CD4-positive, alpha-beta T cell treated with Interleukin-15 for 4 hours (primary cell): ENCODE measurements around the gene SHC3.

Experiments
- DNase-seq: peaks from one replicate; pipeline ENCODE4 v3.0.0-alpha.2; 2020; ENCODE audit warnings: low spot score

Gene SHC3

DNA sequence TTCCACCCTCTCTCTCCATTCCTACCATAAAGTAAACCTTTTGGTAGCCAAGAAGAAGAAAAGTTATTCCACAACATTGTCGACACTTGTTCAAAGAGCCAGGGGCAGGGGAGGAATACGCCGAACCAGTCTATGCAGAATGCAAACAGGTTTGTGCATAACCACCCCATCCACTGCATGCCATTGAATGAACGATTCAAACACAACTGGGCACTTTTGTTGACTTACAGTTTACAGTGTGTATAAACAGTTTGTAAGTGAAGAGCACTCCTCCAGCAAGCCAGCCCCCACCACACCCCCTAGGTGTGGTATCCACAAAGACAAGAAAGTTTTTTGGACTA is 194.1 kb downstream of the SHC3 start:
- DNase-seq = no peak

DNA sequence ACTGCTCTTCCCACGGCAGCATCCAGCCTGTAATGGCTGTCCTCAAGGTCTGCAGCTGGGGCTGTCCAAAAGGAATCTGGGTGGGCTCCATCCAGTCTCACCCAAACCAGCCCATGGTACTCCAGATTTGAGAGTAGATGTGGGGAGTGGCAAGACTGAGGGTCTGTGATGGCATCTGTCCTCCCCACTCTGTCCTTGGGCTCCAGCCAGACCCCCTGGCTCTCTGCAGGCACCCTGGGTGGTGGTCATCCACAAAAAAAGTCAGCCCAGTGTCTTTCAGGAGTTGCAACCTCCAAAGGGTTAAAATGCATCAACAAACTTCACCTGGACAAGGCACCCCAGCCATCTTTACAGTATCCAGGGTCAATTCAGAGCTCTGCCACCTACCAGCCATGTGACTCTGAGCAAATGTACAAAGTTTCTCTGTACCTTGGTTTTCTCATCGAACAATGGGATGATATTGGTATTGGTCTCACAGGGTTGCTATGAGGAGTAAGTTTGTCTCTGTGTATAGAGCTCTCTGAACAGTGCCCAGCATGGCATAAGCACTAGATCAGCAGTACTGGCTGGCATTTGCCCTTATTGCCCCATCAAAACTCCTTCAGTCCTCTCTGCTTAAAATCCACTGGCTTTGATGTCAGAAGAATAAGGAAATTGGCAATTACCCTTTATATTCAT is 194.6 kb downstream of the SHC3 start:
- no peak for DNase-seq

DNA sequence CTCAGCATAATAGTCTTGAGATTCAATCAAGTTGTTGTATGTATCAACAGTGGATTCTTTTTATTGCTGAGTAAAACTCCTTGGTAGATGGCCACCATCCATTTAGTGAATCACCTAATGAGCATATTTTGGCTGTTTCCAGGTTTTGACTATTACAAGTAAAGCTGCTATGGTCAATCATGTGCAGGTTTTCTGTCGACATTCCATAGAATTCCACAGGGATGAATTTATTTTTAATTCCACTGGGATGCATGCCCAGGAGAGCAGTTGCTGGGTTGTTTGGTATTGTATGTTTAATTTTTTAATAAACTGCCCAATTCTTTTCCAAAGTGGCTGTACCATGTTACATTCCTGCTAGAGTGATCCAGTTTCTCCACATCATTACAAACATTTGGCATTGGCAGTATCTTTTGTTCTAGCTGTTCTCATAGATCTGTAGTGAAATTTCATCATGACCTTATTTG is 197.8 kb downstream of the SHC3 start:
- no peak for DNase-seq

DNA sequence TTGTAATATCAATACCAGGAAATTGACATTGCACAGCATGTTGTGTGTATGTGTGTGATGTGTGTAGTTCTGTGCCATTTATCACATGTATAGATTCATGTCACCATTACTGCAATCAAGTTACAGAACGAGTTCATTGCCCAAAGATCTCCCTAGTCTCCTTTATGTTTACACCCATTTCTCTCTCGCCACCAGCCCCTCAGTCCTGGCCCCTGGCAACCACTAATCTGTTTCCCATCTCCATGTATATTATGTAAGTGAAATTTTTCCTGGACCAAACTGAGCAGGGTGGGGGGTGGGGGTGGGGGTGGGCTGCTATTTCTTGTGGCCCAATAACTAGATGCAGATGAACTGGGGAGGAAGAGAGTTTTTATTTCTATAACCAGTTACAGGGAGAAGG is 198.8 kb downstream of the SHC3 start:
- DNase-seq = no peak

DNA sequence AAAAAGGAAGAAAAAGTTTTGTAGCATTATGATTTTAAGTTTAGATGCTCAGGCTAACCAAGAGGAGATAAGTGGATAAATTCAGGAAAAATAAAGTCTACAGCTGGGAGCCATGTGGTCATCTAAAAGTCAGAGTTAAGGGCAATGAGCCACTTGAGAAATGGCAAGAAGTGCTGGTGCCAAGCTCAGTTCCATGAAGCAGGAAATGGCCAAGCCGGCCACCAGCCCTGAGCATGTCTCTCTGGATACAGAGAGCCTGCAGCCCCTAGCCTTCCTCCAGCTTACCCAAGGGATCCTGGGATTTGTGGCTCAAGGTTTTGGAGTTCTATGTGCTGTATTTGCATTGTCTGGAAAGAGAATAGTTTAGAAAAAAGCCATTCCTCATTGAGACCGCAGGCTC is 199.6 kb downstream of the SHC3 start:
- no peak for DNase-seq

DNA sequence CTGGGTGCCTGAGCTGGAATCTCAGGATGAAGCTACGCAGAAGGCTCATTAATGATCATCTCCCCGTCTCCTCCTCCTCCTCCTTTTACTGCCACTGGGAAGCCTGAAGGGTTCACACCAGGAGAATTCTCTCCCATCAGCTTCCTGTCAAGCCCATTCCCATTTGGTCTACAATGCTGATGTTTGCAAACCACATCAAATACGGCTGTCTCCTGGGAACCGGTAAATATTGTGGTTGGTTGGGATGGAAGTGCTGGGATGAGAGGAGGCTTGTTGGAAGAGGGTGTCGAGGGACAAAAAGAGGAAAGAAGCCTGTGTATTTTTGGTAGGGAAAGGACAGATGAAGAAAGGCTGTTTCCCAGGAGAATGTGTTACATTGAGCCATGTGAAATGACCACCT is 200.6 kb downstream of the SHC3 start:
- DNase-seq = no peak

DNA sequence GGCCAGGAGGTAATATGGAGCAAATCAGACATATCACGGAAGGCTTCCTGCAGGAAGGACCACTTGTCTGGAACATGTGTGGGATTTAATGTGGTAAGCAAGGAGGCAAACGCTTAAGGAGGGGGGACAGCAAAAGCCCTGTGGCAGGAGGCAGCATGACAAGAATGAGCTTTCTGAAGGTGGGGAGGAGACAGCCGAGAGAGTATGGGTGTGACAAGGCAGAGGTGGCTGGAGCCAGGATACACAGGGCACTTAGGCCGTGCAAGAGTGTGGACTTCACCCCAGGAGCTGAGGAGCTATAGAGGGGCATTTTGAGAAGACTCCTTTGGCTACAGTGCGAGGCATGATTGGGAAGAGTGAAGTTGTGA is 201.7 kb downstream of the SHC3 start:
- DNase-seq = no peak

DNA sequence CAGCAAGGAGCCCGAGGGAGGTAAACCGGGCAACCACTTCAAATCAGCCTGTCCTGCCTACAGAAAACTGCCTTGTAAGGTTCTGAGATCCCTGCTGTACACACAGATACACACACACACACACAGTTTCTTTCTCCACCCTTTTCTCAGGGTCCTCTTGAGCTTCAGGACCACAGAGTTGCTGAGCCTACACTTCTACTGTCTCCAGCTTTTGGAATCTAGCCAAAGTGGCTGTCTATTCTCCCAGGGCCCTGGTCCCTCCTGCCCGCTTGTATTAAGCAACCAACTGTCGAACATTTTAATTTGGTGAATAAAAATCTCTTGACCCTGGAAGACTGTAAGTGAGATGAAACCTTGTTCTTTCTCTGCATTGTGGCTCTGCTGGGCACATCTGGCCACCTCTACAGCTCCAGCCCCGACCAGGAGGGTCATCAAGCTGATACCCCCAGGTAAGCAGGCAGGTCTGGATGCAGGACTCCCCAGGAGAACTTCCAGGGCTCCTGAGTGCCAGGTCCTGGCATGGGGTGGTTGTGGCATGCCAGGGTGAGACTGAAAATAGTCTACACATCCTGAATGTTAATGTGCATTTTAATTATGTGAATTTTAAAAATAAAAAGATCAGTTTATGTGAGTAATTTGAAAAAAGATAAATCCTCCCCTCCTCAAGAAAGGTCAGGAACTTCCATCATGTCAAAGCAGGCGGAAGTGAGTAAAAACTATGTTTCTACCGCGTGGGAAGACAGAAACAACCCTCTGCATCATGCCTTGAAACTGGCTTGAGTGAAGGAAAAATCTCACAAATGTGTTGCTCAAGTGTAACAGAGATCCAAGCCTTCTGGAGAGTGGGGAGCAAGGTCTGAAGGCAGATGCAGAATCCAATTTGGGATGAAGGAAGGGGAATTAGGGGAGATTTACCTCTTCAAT is 202.4 kb downstream of the SHC3 start:
- DNase-seq = no peak

DNA sequence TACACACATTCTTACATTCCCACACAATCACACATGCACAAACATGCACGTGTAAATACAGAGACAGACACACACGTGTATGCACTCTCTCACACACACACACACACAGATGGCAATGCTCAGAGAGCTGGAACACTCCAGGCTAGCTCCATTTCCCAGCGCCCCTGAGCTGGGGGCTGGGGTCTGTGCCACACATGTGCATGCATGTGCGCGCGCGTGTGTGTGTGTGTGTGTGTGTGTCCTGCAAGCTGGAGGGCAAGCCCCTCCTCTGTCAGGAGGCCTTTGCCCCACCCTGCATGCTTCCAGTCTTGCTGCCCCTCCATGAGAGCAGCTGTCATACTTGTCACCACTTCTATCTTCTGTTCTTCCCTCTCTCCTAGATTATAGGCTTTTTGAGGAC is 204.0 kb downstream of the SHC3 start:
- no peak for DNase-seq

DNA sequence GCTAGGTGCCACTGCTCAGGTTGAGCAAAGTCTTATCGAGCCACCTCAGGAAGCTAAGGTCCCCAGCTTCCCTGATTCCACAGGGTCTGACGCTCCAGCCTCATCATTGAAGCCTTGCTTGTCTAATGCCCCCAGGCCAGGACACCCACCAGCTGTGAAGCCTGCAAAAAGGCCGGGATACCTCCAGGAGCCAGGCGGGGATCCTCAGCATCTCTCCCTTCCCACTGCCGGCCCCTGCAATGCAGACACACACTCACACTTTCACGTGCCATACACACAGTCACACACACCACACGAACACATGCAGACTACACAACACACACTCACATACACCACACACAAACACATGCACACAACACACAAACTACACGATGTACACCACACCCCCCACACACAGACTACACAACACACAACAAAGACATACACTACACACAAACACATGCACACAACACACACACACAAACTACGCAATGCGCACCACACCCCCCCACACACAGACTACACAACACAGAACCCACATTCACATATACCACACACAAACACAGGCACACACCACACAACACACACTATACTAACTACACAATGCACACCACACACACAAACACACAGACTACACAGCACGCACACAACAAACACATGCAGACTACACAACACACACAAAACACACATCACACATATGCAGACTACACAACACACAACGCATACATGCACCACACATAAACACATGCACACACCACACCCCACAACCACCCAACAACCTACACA is 205.2 kb downstream of the SHC3 start:
- no peak for DNase-seq

DNA sequence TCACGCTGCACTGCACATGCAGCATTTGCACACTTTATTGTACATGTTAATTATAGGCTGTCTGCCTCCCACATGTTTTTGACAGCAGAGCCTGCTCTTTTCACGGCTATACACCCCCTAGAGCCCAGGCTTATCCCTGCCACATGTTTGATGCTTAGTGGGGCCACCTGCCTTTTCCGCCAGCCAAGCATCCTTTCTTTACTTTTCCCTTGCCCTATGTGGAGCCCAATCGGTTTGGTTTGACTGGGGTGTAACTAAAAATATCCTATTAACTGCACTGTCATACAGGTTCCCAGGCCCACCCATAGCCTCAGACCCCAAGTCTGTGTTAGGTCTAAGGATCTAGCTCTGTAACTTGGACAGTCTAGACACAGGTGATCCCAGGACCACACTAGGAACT is 206.2 kb downstream of the SHC3 start:
- no peak for DNase-seq

DNA sequence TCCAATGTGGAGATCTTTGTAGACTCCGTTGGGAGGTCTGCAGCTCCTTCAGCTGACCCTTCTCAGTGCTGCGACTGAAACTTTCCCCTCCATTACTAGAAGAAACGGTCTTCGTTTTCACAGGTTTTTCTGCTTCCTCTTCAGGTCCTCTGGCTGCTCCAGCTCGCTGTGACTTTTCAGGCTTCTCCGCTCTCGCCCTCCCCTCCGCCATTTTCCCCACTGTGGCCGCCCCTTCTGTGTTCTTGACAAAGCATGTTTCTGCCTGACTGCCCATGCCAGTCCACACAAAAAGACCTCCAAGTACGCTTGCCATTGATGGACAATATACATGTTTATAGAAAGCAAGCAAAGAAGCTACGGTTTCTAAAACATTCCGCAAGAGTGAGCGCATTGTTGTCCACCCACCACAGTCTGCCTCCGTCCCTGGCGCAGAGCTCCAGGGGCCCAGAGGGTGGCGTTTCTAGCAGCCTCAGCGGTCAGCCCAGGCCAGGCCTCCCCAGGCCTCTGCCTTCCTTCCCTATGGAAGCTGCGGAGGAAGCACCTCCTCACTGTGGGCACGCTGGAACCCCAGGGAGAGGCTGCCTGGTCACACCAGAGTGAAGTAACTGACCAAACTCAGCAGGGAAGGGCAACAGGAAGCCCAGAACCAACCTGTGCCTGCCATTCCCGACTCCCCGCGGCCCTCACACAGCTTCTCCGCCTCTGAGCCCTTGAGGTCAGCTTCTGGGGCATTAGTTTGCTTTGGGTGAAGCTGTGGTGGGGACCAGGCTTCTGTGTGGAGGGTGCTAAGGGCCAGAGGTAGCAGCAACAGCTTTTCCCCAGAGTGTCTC is 207.3 kb downstream of the SHC3 start:
- no peak for DNase-seq

DNA sequence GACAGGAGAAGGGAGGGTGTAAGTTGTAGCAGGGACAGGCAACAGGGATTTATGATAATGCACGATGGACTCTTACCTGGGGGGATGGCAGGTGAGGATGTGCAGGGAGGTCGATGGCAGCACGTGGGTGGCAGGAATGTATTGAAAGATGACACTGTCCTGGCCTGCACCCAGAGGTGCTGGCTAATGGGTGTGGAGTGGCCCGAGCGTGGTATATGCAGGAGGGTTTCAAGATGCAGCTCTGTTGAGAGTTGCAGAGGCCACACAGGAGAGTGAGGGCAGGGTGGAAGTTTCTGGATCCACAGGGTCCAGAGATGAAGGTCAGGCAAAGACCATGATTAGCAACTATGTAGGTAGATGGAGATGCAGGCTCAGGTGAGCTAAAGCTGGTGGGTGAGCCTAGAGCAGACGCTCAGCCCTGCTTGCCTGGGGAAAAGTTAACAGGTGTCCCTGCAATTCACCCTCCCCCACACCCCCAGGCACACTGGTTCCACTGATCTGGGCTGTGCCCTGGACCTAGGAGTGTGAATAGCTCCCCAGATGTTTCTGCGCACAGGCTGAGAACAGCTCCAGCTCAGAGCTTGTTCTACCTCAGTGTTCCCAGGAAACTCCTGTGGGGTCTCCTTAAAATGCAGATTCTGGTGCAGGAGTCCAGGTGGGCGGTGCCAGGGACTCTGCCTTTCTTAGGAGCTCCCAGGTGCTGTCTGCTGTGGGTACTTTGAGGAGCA is 208.8 kb downstream of the SHC3 start:
- DNase-seq = no peak

DNA sequence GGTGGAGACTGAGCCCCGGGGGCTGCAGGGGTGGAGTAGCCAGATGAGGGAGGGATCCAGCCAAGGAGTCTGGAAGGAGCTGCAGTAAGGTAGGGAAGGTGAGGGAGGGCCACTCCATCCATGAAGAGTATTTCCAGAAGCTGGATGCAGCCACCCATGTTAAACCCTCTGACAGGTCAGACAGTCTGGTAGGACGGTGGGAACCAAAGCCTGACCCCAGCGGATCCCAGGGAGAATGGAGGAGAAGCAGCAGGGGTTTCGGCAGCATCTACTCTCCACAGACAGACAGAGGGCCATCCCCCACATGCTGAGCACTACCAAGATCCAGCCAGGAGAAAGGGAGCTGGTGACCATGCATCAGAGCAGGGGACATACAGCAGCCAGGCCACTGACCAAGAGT is 209.8 kb downstream of the SHC3 start:
- DNase-seq = no peak

DNA sequence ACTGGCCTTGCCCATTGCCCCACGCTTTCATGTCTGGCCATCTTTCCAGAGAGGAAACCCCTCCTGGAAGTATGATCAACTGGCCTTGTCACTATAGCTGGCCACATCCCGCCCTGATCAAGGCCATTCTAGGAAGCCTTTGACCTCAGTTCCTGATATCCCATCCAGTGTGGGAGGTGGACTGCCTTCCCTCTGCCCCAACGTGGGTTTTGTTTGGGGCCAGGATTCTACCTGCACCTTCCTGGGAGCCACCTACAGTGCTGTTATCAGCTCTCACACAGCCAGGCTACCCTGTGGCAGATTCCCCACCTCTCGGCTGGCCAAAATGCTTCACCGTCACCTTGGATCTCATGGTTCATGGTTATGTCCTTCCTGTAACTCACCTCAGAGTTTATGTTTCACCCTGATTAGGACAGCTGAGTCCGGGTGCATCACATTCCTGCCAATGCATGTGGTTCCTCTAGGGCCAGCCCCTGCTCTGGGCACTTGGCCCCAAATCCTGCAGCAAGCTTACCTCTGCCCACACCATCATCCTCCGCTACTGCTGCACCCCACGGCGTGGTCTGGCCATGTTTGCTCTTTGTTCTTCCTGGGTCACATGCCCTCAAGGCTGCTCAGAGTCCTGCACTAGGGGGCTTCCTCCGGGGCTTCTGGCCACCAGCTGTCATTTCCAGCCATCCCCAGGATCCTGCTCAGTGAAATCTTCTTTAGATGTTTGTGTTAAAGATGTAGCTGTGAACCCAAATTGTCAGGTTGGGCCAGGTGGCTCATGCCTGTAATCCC is 211.5 kb downstream of the SHC3 start:
- DNase-seq = no peak

DNA sequence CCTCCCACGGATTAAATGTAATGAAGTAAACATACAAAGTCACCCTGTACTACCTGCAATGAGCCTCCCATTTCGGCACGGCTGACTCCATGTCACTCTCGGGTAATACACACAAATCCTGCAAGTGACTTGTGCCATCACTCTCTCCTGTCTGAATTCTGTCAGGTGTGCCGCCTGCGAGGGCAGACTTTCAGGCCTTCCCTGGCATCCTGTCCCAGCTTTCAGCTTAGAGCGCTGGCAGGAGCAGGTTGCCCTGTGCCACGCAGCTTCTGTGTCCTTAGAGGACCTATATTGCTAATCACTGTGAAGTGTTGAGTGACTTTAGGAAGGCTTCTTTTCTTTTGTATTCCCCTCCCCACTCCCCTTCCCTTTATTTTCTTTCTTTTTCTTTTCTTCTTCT is 213.1 kb downstream of the SHC3 start:
- DNase-seq = no peak

DNA sequence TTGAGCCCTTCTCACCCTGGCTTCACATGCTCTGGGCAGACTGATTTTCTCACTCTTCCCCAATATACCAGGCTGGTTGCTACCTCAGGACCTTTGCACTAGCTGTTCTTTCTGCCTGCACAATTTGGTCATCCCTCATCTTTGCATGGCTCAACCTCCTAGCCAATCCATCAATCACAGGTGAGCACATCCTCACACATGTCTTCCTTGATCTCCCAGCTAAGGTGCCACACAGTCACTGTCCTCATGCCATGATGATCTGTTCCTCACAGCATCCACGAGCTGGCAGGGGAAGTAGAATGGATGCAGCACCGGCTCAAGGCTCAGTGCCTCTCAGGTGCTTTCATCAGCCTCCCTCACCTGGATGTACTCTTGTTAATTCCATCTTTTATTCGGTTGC is 218.0 kb downstream of the SHC3 start:
- DNase-seq = no peak

DNA sequence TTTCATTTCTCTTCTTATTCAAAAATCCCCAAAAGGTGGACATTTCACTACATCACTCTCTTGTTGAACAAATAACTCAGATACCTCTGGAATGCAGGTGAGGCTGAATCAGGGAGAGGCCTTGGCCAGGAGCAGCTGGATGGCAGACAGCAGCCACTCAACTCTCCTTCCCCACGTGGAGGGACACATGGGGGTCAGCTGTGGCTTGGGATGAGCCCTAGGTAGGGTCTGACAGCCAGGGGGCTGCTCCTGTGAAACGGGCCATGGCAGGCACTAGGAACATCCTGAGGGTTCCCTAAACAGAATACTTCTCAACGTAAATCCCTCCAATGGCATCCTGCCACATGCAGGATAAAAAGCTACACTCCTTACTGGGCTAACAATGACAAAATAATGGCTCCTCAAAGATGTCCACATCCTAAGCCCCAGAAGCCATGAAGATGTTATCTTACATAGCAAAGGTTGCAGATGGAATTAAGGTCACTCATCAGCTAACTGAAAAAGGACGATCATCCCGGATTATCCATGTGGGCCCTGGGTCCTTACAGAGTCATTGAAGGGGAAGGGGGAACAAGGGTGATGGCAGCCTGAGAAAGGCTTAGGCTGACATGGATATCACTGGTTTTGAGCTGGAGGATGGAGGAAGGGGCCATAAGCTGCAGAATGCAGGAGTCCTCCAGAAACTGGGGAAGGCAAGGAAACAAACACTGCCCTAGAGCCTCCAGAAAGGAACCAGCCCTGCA is 218.7 kb downstream of the SHC3 start:
- DNase-seq = no peak

DNA sequence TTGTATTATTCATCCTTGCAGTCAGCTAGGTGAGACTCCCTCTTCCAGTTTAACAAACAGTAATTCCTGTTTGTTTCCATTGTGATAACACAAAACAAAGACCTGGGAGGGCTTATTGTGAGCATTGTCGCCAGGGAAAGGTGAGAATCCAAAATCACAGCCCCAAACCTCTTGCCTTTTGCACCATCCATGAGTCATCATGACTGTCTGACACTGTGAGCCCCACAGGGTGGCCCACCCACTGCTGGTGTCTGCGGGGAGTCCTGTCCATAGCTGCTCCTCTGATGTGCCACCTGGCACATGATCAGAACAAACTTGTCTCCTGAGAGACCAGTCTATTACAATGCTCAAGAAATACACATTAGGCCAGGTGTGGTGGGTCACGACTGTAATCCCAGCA is 221.1 kb downstream of the SHC3 start:
- DNase-seq = no peak
